Keratinocyte (primary cell): ENCODE results near the gene TENM4. TPM values are rescaled to one million over a fixed set of nuclear protein-coding genes. Genes with fewer than 3 reads are reported as not detected.

ENCODE experiments used
- DNase-seq: peaks from one replicate; pipeline ENCODE4 v3.0.0-alpha.2; 2011; ENCODE audit warnings: low read depth, missing footprints, low spot score
- FAIRE-seq: peaks from 2 replicates; lab custom pipeline; 2011; peaks lifted over from hg19 to GRCh38; lab: Jason Lieb, UNC
- H2AFZ ChIP-seq: 2 replicates; pipeline ENCODE4 v1.6.0; 2012; ENCODE audit warnings: low read length, control low read depth, inconsistent platforms; ENCODE audit not compliant: control insufficient read depth
- H3K27ac ChIP-seq: 2 replicates; pipeline ENCODE4 v1.5.1; 2011; ENCODE audit warnings: low read length; ENCODE audit not compliant: control insufficient read depth, insufficient read depth
- H3K27me3 ChIP-seq: 3 replicates; pipeline ENCODE4 v1.6.0; 2011; ENCODE audit warnings: low read length; ENCODE audit not compliant: control insufficient read depth, insufficient read depth; ENCODE audit errors: extremely low read depth
- H3K36me3 ChIP-seq, 2 experiments: 2 replicates in 1 of 2; 3 replicates in 1 of 2; pipeline ENCODE4 v1.5.1; 2011; ENCODE audit warnings: low read length in 2 of 2, mild to moderate bottlenecking in 1 of 2; ENCODE audit not compliant: control insufficient read depth in 2 of 2, insufficient read depth in 2 of 2; ENCODE audit errors: extremely low read depth in 1 of 2
- H3K4me1 ChIP-seq: 3 replicates; pipeline ENCODE4 v1.5.1; 2011; ENCODE audit warnings: low read length; ENCODE audit not compliant: control insufficient read depth, insufficient read depth; ENCODE audit errors: extremely low read depth
- H3K4me2 ChIP-seq: 3 replicates; pipeline ENCODE4 v1.6.0; 2011; ENCODE audit warnings: low read depth, low read length; ENCODE audit not compliant: control insufficient read depth, insufficient read depth; ENCODE audit errors: extremely low read depth
- H3K4me3 ChIP-seq, 3 experiments: fragments of 200-600 bp in 1 of 3; sonication (generic) in 1 of 3; 2 replicates in 2 of 3; 3 replicates in 1 of 3; pipeline ENCODE4 v1.5.1; 2011 to 2016; ENCODE audit warnings: low read length in 3 of 3, mild to moderate bottlenecking in 3 of 3, control low read depth in 2 of 3, inconsistent platforms in 1 of 3, low read depth in 1 of 3, mixed read lengths in 1 of 3, mixed run types in 1 of 3, moderate library complexity in 1 of 3; ENCODE audit not compliant: control insufficient read depth in 2 of 3, insufficient read depth in 2 of 3; ENCODE audit errors: extremely low read depth in 1 of 3
- H3K79me2 ChIP-seq: 2 replicates; pipeline ENCODE4 v1.6.0; 2012; ENCODE audit warnings: low read length; ENCODE audit not compliant: control insufficient read depth, insufficient read depth
- H3K9ac ChIP-seq: 3 replicates; pipeline ENCODE4 v1.6.0; 2011; ENCODE audit warnings: low read length; ENCODE audit not compliant: control insufficient read depth, insufficient read depth; ENCODE audit errors: extremely low read depth
- H3K9me1 ChIP-seq: 3 replicates; pipeline ENCODE4 v1.6.0; 2011; ENCODE audit warnings: low read length; ENCODE audit not compliant: control insufficient read depth, insufficient read depth; ENCODE audit errors: extremely low read depth
- H3K9me3 ChIP-seq: 2 replicates; pipeline ENCODE4 v1.5.1; 2012; ENCODE audit warnings: low read depth, low read length; ENCODE audit not compliant: control insufficient read depth
- H4K20me1 ChIP-seq: 3 replicates; pipeline ENCODE4 v1.6.0; 2011; ENCODE audit warnings: low read length; ENCODE audit not compliant: control insufficient read depth, insufficient read depth; ENCODE audit errors: extremely low read depth
- CTCF ChIP-seq, 3 experiments: IDR thresholded peaks in 1 of 3; conservative IDR thresholded peaks in 1 of 3; optimal IDR thresholded peaks in 1 of 3; 2 replicates in 2 of 3; 3 replicates in 1 of 3; pipeline versions ENCODE3 to v1.5.1; 2011; ENCODE audit warnings: low read length in 3 of 3, mild to moderate bottlenecking in 3 of 3, moderate library complexity in 2 of 3, control low read depth in 1 of 3, inconsistent platforms in 1 of 3; ENCODE audit not compliant: insufficient read depth in 2 of 3; ENCODE audit errors: extremely low read depth in 1 of 3
- EZH2 ChIP-seq: IDR thresholded peaks from one replicate; pipeline ENCODE4 v1.6.1; 2012; ENCODE audit warnings: inconsistent platforms, mild to moderate bottlenecking, low read length, moderate library complexity
- dilution Hi-C: fragments of 300-500 bp; cut with MboI; formaldehyde crosslinking; loops from one replicate; pipeline ENCODE4 v1.7.0; 2020; ENCODE audit warnings: low sequenced_read_pairs; ENCODE audit not compliant: extremely low pct_ligation_motif_present
- polyA plus RNA-seq, 5 experiments: library from polyadenylated mRNA; depleted of rRNA in 3 of 5; stranded (reverse) in 3 of 5; stranded (forward) in 1 of 5; unstranded in 1 of 5; fragments of >200 nt; gene quantifications; 1 replicate in 1 of 5; 2 replicates in 3 of 5; 3 replicates in 1 of 5; pipeline versions ENCODE4 v1.2.1 to v1.2.3, GENCODE V29; 2011 to 2012; ENCODE audit warnings: missing spikeins in 2 of 5, low read depth in 1 of 5, low replicate concordance in 1 of 5

The TENM4 gene
- polyA plus RNA-seq, 1 donor (not counting 4 experiments of a cell fraction or from before 2014, with no cell fraction given), result 3.5 TPM

DNA sequence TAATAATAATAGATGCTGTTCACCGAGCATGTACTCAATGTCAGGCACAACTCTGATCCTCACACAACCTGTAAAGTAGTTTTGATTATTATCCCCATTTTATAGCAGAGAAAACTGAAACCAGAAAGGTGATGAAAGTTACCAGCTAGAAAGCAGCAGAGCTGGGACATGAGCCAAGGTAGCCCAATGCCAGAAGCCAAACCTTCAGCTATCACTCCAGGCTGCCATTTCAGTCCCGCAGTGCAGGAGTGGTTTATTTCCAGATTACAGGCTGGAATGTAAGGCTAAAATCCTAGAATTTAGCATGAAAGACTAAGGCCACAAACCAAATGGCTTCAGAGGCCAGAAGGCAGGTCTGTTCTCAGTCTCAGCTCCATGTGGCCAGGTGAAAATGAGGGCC lies 108.8 kb downstream of the TENM4 start:
- H3K4me1 ChIP-seq, result peaks cover 8% of the 10 kb centered on the region
- no peaks in the 10 kb centered on the region for H3K9me1 ChIP-seq
- dilution Hi-C loops, result no loop called here
- H3K27me3 ChIP-seq, result no peaks in the 10 kb centered on the region
- H3K4me3 ChIP-seq, result no peak overlapping the region
- H2AFZ ChIP-seq, result no peak overlapping the region
- no peaks in the 10 kb centered on the region for H4K20me1 ChIP-seq
- no peak for TF ChIP-seq CTCF (optimal IDR thresholded peaks at IDR 0.05 in 1 of 3, IDR thresholded peaks at IDR 0.05 in 1 of 3, conservative IDR thresholded peaks at IDR 0.05 in 1 of 3; ENCODE audit: extremely low read depth in 1 of 3, insufficient read depth in 2 of 3, low read length in 3 of 3)
- no peak for TF ChIP-seq EZH2
- no peak overlapping the region for H3K9ac ChIP-seq
- peaks cover 4% of the 10 kb centered on the region for H3K79me2 ChIP-seq
- no peak overlapping the region for H3K27ac ChIP-seq
- no peak for DNase-seq
- H3K4me2 ChIP-seq, result no peak overlapping the region
- H3K36me3 ChIP-seq, result no peaks in the 10 kb centered on the region
- no peaks in the 10 kb centered on the region for H3K9me3 ChIP-seq
- no peak for FAIRE-seq

DNA sequence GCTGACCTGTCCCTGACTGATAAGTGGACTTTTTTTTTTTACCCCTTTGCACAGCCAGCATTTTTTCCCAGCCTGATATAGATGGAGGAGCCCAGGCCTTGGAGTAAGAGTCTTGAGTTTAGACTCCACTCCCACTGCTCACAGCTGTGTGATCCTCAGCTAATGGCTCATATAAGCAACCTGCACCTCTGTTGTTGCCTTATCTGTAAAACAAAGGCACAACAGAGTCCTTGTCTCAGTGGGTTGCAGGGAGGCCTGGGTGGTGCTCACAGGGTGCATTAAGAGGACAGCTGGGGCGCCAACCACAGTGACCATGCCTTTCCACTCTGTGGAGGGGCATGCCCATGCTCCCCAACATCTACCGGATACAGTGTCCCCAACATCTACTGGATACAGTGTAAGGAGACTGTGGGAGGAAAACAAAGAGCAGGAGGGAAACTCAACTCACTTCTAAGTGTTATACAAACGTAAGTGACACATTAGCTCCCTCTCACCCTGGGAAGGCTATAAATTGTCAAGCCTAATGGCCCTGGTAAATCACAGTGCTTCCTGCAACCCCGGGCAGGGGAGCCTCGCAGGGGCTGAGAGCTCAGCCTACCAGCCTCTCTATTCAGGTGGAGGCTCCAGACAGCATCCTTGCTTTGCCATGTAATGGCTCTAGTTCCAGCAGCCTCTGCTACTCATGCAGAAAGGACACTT lies 109.5 kb downstream of the TENM4 start:
- Histone ChIP-seq H3K4me2 (no peak overlapping the region), H4K20me1 (no peaks in the 10 kb centered on the region), H3K9me3 (no peaks in the 10 kb centered on the region), H3K27me3 (no peaks in the 10 kb centered on the region), H2AFZ (no peak overlapping the region), H3K4me3 (no peak overlapping the region), H3K79me2 (peaks cover 4% of the 10 kb centered on the region), H3K4me1 (peaks cover 8% of the 10 kb centered on the region), H3K27ac (no peak overlapping the region), H3K9me1 (no peaks in the 10 kb centered on the region), H3K9ac (no peak overlapping the region), H3K36me3 (no peaks in the 10 kb centered on the region)
- FAIRE-seq, result no peak
- no peak for TF ChIP-seq EZH2
- no peak for TF ChIP-seq CTCF (optimal IDR thresholded peaks at IDR 0.05 in 1 of 3, IDR thresholded peaks at IDR 0.05 in 1 of 3, conservative IDR thresholded peaks at IDR 0.05 in 1 of 3; ENCODE audit: extremely low read depth in 1 of 3, insufficient read depth in 2 of 3, low read length in 3 of 3)
- dilution Hi-C loops, result no loop called here
- no peak for DNase-seq
